Measurements from ENCODE around the gene ASCC1.

Gene ASCC1

DNA sequence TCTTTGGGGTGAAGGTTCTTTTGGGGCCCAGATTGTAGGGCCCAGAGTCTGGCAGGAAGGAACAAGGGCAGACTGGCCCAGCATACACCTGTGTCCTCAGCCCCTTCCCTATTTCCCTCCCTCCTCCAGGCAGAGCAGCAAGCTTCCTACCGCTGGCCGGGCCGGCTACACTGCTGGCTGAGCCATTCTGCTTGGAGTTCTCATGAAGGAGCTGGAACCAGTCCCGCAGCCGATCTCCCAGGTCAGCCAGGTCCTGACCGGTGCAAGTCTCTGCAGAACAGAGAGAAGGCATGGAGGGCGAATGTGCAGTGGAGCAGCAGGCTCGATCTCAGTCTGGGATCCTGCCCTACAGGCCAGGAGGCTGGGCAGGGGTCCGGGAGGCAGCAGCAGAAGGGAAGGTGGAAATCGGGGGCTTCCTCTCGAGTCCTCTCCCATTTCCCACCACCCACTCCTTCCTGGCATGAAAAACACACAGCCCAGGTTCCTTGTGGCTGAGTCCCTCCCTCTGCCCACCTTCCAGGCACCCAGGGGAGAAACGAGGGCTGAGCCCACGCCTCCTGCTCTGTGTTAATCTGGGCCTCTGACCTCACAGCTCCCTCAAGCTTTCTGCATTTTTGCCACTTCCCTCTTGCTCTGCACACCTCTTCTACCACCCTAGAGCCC lies 148.5 kb downstream of the ASCC1 start:
- in situ Hi-C loops (cut with HindIII; ENCODE audit: low sequenced_read_pairs), result no loop called here
- TF ChIP-seq, protein P1, sequence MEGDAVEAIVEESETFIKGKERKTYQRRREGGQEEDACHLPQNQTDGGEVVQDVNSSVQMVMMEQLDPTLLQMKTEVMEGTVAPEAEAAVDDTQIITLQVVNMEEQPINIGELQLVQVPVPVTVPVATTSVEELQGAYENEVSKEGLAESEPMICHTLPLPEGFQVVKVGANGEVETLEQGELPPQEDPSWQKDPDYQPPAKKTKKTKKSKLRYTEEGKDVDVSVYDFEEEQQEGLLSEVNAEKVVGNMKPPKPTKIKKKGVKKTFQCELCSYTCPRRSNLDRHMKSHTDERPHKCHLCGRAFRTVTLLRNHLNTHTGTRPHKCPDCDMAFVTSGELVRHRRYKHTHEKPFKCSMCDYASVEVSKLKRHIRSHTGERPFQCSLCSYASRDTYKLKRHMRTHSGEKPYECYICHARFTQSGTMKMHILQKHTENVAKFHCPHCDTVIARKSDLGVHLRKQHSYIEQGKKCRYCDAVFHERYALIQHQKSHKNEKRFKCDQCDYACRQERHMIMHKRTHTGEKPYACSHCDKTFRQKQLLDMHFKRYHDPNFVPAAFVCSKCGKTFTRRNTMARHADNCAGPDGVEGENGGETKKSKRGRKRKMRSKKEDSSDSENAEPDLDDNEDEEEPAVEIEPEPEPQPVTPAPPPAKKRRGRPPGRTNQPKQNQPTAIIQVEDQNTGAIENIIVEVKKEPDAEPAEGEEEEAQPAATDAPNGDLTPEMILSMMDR (IDR thresholded peaks at IDR 0.05; ENCODE audit: low read depth, low read length, missing control alignments), result no peak
- DNase-seq (ENCODE audit: low read depth), result no peak
- no peak overlapping the region for H3K4me3 ChIP-seq (ENCODE audit: low read depth, low read length)

DNA sequence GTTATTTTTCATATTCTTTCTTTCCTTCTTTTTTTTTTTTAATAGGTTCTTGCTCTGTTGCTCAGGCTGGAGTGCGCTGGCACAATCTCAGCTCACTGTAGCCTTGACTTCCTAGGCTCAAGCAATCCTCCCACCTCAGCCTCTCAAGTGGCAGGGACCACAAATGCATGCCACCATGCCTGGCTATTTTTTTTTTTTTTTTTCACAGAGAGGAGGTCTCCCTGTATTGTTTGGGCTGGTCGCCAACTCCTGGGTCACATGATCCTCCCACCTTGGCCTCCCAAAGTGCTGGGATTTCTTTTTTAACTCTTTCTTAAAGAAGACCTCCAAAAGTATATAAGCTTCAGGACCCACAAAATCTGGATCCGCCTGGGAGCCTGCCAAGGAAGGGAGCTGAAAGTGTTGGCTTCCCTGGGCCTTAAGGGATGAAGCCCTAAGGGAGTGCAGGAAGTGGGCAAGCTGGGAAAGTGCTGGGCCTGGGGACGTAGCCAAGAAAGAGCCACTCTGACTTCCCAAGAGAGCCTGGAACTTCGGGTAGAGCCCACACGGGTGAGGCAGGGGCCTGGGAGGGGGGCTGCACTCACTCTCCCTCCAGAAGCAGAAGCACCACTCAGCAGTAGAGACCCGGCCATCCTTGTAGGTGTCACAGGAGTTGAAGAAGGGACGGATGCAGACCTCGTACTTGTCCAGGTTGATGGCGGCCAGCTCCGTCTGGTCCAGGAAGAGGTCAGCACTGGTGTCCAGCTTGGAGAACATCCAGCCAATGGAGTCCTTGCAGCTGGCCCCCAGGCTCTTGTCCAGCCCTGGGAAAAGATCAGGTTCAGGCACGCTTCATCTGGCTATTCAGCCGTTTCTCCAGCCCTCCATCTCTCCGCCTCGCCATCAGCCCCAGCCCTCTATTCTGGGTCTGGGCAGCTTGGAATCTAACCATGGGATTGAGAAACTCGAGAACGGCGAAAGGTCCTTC lies 149.5 kb downstream of the ASCC1 start:
- no peak overlapping the region for H3K4me3 ChIP-seq (ENCODE audit: low read depth, low read length)
- TF ChIP-seq, protein P1 (IDR thresholded peaks at IDR 0.05; ENCODE audit: low read depth, low read length, missing control alignments), result no peak
- DNase-seq (ENCODE audit: low read depth), result no peak
- in situ Hi-C loops (cut with HindIII; ENCODE audit: low sequenced_read_pairs), result no loop called here

DNA sequence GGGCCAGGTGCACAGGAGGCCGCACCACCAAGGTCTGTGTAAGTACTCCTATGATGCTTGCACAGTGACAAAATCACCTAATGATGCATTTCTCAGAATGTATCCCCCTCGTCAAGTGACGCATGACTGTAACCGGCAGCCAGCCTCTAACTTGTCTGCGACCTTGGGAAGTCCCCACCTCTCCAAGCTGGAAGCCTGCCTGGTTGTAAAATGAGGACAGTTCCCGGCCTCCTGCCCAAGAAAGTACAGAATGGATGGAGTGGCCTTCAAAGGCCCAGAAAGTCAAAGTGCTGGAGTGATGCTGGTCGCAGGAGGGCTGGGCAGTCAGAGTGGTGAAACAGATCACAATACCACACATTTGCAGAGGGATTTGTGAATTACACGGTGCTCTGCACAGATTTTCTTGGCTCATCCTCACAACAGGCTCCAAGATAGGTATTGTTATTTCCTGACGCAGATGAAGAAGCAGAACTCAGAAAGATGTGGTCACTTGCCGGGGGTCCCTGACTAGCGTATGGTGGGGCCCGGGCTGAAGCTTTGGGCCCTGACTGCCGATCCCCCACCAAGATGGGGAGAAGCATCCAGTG lies 150.5 kb downstream of the ASCC1 start:
- DNase-seq (ENCODE audit: low read depth), result no peak
- in situ Hi-C loops (cut with HindIII; ENCODE audit: low sequenced_read_pairs), result no loop called here
- TF ChIP-seq, protein P1 (IDR thresholded peaks at IDR 0.05; ENCODE audit: low read depth, low read length, missing control alignments), result no peak
- H3K4me3 ChIP-seq (ENCODE audit: low read depth, low read length), result no peak overlapping the region

DNA sequence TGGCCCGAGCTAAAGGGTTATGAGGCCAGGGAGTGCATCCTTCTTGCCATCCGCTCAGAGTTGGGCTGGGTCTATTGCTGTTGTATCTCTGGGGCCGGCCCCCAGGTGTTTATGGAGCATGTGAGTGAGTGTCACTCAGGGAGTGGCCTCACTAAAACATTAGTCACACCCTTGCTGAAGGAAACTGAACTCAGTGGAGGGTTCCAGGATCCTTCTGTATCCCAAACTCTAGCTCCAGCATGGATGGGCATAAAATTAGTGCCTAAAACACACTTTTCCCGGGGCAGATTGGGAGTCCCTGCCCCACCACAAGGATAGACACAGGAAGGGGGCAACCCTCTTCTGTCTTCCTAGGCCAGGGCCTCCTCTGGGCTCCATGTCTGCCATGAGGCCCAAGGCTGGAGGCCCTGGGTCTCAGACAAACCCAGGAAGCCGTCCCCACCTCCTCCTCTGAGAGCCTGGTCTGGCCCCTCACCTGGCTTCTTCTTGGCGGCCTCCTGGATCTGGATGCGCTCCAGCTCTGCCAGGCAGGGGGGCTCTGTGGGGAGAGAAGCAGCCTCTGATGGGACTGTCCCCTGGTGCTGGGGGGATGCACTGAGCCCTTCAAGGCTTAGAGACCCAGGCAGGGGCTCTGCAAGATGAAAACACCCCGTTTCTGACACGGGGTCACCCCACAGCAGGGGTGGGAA lies 152.2 kb downstream of the ASCC1 start:
- in situ Hi-C loops (cut with HindIII; ENCODE audit: low sequenced_read_pairs), result no loop called here
- no peak overlapping the region for H3K4me3 ChIP-seq (ENCODE audit: low read depth, low read length)
- DNase-seq (ENCODE audit: low read depth), result no peak
- TF ChIP-seq, protein P1 (IDR thresholded peaks at IDR 0.05; ENCODE audit: low read depth, low read length, missing control alignments), result no peak

DNA sequence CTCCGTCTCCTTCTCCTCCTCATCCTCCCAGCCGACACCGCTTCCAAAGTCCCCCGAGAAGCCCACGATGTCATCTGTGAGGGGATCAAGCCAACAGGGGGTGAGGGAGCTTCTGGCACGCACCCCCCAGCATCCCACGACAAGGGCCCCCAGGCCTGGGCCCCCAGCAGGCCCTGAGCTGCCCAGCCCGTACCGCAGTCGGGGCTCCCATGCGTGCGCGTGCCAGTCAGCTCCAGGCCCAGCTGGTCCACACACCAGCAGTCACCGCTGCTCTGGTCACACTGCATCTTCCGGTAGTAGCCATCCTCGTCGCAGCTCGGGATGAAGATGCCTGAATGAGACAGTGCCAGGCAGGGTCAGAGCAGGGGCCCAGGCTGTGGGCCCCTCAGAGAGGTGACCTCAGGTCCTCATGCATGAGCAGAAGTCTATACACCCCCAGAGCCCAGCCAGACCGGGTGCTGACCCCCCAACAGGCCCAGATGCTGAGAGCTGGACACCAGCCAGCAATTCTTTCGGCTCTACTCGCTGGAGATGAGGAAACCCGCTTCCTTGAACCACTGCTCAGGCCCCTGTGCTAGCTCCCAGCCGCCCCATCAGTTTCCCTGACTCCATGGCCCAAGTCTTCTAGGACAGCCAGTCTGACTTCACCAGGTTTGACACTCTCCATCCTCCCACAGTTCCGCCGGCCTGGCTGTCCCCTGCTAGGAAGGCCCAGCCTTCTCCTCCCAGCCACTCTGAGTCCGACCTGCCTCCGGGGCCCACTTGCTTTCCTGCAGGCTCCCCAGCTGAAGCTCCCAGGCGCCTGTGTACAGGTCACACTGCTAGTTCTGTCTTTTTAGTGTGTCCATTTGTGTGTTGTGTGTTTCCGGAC lies 153.0 kb downstream of the ASCC1 start:
- no peak overlapping the region for H3K4me3 ChIP-seq (ENCODE audit: low read depth, low read length)
- no peak for DNase-seq (ENCODE audit: low read depth)
- TF ChIP-seq, protein P1 (IDR thresholded peaks at IDR 0.05; ENCODE audit: low read depth, low read length, missing control alignments), result no peak
- in situ Hi-C loops (cut with HindIII; ENCODE audit: low sequenced_read_pairs), result no loop called here
